ES-I3 (cell line): ENCODE results near the gene HOXD10.

ENCODE experiments used
- H3K36me3 ChIP-seq: 2 replicates; pipeline ENCODE4 v1.6.1; 2013; ENCODE audit warnings: mild to moderate bottlenecking, low read length, control low read depth, moderate library complexity; ENCODE audit not compliant: insufficient read depth
- H3K4me1 ChIP-seq: 2 replicates; pipeline ENCODE4 v1.6.1; 2013; ENCODE audit warnings: mild to moderate bottlenecking, control low read depth, low read length; ENCODE audit not compliant: insufficient read depth
- H3K9ac ChIP-seq: 2 replicates; pipeline ENCODE4 v1.6.1; 2013; ENCODE audit warnings: low read depth, mild to moderate bottlenecking, low read length, moderate library complexity
- H3K9me3 ChIP-seq: 2 replicates; pipeline ENCODE4 v1.6.1; 2013; ENCODE audit warnings: mild to moderate bottlenecking, low read length, moderate library complexity; ENCODE audit not compliant: control insufficient read depth, insufficient read depth

HOXD10 gene

DNA sequence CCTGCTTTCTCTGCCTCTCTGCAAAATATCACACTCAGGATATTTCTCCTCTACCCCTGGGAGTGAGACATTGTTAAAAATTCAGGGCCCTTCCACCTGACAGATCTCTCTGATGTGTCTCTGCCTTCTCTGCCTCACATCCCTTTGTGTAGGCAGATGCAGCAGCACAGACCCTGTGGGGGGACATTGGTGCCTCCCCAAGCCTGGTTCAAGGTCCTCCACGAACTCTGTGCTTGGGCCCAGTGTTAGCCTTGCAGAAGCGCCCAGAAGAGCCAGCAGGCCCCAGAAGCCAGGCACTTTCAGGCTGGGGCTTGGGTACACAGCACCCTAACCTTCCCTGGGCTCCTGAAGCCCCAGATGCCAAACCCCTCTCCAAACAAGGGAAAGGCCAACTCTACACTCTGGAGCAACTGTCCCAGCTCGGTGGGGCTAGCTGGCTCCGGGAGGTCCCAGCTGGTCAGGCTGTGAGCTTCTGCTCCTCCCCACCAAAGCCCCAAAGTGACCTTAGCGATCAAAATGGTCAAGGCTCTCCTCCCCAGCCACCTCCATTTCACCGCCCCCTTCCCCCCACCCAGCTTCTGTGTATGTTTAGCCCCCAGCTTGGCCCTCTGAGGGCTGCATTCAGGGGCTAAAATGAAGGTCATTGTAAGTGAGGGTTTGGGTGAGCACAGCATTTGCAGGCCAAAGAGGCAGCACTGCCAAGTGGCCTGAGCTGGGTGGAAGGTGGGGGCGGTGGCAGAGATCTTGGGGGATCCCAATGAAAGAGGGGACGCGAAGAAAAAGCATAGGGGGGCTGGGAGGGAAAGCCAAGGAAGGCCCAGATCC is 8.6 kb downstream of the HOXD10 start:
- Histone ChIP-seq H3K9ac (no peak overlapping the region), H3K36me3 (no peaks in the 10 kb centered on the region), H3K4me1 (no peaks in the 10 kb centered on the region), H3K9me3 (no peaks in the 10 kb centered on the region)

DNA sequence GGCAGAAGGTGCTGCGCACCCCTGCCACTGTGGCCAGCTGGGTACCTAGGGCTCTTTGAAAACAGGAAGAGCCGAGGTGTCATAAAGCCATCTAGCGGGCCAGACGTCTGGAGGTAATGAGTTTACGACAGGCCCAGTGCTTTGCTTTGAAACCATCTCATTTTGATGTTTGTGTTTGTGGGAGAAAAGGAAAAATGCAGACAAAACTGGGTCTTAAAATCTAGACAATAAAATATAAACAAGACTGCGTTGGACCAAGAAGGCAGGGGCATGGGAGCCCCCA is 9.1 kb downstream of the HOXD10 start:
- no peak overlapping the region for H3K9ac ChIP-seq
- no peaks in the 10 kb centered on the region for H3K36me3 ChIP-seq
- no peaks in the 10 kb centered on the region for H3K4me1 ChIP-seq
- H3K9me3 ChIP-seq: no peaks in the 10 kb centered on the region

DNA sequence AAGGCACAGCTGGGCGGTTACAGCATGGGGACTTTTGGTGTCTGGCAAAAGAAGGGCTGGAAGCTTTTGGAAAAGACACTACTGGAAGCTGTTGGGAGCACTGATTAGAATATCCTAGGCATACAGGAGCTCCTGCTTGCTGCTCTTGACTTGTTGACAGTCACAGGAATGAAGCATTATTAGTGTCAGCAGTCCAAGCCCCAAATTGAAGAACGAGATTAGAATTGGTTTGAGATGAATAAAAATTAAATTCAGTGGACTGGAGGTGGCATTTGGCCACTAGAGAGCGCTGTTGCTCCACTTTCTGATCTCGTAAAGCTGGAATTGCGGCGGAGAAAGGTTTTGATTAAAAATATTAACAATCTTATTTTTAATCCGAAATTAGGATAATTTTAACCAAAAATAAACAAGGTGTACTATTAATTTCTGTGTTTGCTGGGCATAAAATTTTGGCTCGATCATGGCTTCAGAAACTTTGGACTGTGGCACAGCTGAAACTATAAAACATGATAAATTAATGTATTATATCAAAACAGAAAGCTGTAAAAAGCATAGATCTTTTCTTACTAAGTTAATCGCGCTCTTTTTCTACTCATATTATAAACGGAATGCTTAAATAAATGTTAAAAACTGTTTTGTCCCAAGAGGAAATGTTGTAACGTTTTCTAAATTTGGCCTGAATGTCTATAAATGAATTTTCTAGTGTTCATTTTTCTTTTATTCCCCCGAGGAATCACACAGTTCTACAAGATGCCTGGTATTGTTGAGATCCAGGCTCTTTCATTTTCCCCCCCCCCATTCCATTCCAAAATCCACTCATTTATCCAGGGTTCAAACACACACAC is 10.6 kb downstream of the HOXD10 start:
- no peaks in the 10 kb centered on the region for H3K9me3 ChIP-seq
- H3K9ac ChIP-seq: no peak overlapping the region
- no peaks in the 10 kb centered on the region for H3K36me3 ChIP-seq
- 0 out of 2 replicates have a peak, but pooled peaks cover under 1% of the 10 kb centered on the region for H3K4me1 ChIP-seq

DNA sequence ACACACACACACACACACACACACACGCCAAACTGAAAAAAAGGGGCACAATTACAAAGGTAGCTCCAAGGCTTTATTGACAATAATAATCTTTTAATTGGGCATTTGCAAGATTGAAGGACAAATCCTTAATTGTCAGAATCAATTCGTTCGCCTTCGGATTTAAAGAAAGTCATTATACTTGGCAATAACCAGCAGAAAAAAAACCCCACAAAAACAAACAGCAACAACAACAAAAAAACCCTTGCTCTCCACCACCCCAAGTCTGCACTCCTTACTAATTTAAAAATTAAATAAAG is 11.1 kb downstream of the HOXD10 start:
- H3K4me1 ChIP-seq: 0 out of 2 replicates have a peak, but pooled peaks cover 3% of the 10 kb centered on the region
- no peaks in the 10 kb centered on the region for H3K36me3 ChIP-seq
- no peaks in the 10 kb centered on the region for H3K9me3 ChIP-seq
- no peak overlapping the region for H3K9ac ChIP-seq

DNA sequence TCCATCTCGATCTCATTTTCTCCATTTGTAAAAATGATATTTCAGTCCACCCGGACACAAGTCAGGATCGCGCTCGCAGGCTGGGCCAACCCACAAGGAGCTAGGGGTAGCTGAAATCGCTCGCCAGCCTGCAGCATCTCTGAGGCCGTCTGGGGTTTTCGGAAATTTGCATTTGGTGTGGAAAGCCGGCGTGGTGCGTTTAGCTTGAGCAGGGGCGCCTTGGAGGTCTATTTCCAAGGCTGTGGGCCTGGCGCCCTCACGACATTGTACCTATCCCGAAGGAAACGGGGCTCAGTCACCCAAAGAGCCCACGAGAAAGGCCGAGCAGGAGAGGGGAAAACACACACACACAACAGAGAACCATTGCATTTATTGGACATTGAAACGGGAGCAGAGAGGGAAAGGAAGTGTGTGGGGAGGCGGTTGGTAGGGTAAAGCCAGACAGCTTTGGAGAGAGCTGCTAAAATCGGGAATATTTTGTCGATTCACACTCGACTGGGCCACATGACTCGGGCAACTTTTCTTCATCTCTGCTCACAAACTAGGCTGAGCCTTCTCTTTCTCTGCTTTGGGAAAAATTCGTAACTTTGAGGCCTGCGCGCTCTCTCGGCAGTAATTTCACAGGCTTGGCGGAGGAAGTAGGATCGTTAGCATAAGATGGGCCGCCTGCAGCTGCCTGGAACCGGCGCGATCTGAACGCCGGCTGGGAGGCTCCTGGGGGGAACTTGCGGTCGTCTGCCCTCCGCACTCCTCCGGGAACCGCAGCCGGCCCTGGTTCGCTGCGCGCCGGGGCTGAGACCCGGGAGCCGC is 11.8 kb downstream of the HOXD10 start:
- Histone ChIP-seq H3K9ac (peak overlapping the region; percentile 32; the same call in 1 of the 2 replicates), H3K4me1 (0 out of 2 replicates have a peak, but pooled peaks cover 3% of the 10 kb centered on the region), H3K36me3 (no peaks in the 10 kb centered on the region), H3K9me3 (no peaks in the 10 kb centered on the region)

DNA sequence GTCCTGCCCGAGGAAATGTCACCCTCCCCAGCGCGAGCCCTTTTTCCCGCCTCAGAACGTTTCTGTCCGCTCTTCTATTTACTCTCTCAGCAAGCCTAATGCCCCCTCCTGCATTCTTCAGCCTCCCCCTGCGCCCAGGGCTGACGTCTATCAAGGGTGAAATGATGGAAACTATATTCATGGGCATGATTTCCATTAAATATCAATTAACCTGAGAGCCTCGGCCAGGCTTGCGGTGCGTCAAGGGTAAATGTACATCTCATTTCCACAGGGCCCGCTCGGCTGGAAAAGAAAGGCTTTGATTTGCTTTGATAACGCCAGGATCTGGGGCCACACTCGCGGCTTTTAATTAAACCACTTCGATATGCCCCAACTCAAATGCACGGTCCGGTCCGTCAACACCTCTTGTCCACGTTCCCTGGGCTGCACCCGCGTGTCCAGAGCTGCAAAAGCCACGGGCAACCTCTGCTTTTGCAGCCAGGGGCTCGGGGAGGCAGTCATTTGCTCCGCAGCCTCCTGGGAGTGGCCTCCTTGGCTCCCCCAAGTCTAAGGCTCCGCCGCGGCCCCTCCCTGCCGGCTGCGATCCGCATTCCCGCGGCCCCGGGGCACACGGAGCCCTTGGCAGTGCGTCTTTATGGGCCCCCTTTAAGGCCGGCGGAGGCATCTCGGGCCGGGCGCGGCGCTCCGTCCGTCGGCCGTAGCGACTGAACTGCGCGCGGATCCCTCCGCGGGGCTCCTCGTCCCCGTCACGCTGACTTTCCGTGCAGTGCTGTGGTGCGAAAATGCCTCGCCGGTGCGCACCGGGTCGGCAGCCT is 12.6 kb downstream of the HOXD10 start, which contains the start of gene HOXD8:
HOXD8 (plus strand) TSS at position 724 of the 815 bp plus-strand sequence. CDS start 662 bp downstream, outside the sequence.
- Histone ChIP-seq H3K36me3 (no peaks in the 10 kb centered on the region), H3K9ac (peak within 1 kb of the TSS; percentile 32; the same call in 1 of the 2 replicates), H3K9me3 (no peaks in the 10 kb centered on the region), H3K4me1 (0 out of 2 replicates have a peak, but pooled peaks cover 3% of the 10 kb centered on the region)

DNA sequence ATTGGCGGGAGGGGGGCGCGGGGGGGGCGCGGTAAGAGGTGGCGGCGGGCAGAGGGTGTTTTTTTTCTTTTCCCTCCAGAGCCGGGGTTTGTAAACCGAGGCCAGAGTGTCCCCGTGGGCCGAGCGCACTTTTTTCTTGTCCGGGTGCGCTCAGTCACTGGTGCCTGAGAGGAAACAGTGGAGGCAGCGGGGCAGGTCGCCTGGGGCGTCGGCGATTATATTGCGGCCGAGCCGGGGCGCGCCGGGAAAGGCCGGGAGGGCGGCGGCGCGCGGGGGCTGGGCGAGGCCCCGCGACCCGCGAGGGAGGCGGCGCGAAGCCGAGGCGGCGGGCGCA is 13.2 kb downstream of the HOXD10 start:
- H3K4me1 ChIP-seq: 0 out of 2 replicates have a peak, but pooled peaks cover 3% of the 10 kb centered on the region
- no peaks in the 10 kb centered on the region for H3K9me3 ChIP-seq
- no peaks in the 10 kb centered on the region for H3K36me3 ChIP-seq
- H3K9ac ChIP-seq: peak overlapping the region; percentile 28; the same call in 1 of the 2 replicates

DNA sequence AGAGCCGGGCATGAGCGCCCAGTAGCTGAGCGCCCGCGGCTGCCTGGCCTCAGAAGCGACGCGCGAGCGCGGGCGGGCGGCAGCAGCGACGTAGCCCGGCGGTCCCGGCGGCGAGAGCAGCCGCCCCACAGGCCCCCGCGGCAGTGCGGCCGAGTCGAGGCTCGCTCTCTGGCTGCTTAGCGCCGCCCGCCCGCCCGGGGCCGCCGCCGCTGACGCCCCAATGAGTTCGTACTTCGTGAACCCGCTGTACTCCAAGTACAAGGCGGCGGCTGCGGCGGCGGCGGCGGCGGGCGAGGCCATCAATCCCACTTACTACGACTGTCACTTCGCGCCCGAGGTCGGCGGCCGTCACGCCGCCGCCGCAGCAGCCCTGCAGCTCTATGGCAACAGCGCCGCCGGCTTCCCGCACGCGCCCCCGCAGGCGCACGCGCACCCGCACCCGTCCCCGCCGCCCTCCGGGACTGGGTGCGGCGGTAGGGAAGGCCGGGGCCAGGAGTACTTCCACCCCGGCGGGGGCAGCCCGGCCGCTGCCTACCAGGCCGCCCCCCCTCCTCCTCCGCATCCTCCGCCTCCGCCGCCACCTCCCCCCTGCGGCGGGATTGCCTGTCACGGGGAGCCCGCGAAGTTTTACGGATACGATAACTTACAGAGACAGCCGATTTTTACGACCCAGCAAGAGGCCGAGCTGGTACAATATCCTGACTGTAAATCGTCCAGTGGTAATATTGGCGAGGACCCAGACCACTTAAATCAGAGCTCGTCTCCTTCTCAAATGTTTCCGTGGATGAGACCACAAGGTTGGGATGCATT is 13.8 kb downstream of the HOXD10 start:
- H3K36me3 ChIP-seq: no peaks in the 10 kb centered on the region
- no peaks in the 10 kb centered on the region; the same call in 1 of the 2 replicates for H3K9me3 ChIP-seq
- H3K4me1 ChIP-seq: 0 out of 2 replicates have a peak, but pooled peaks cover 3% of the 10 kb centered on the region
- H3K9ac ChIP-seq: peak overlapping the region; percentile 28; the same call in 1 of the 2 replicates

DNA sequence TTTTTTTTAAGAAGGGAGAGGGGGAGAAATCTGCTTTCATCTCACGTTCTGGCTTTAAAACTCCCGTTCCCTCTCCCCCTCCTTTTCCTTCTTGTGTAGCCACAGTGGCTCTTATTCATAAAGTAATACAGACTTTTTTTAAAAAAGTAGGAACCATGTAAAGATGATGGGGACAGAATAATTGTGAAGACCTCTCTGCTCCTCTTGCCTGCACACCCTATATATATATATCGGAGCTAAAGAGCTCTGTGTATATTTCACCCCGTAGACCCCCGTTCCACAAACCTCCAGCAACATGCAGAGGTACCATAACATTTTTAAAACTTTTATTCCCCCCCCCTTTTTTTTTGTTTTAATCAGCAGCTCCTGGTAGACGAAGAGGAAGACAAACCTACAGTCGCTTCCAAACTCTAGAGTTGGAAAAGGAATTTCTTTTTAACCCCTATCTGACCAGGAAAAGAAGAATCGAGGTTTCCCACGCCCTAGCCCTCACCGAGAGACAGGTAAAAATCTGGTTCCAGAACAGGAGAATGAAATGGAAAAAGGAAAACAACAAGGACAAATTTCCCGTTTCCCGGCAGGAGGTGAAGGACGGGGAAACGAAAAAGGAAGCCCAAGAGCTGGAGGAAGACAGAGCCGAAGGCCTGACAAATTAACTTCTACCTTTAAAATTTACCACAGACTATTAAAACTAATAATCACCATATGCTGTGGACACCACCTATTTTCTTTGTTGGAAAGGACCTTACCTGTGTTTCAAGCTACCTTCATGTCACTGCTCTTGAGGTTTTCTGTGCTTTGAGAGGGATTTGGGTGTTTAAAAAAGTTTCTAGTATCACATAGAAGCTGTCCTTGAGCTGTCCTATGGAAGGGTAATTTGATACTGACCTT is 14.6 kb downstream of the HOXD10 start:
- no peaks in the 10 kb centered on the region; the same call in 1 of the 2 replicates for H3K9me3 ChIP-seq
- H3K4me1 ChIP-seq: 0 out of 2 replicates have a peak, but pooled peaks cover 3% of the 10 kb centered on the region
- no peak overlapping the region; the same call in 1 of the 2 replicates for H3K9ac ChIP-seq
- no peaks in the 10 kb centered on the region for H3K36me3 ChIP-seq

DNA sequence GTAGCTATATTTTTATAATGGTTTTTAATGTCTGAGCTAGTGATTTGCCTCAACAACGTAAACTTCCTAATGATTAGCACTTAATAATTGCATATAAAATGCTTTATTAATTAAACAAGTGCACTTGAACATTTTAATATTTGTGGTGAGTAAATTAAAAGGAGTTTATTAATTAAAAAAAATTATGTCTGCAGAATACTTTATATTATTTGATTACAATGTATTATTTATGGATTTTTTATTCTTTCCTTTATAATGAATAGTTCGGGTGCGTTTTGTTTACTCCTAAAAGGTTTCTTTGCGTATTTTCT is 15.2 kb downstream of the HOXD10 start:
- Histone ChIP-seq H3K36me3 (no peaks in the 10 kb centered on the region), H3K9me3 (no peaks in the 10 kb centered on the region; the same call in 1 of the 2 replicates), H3K4me1 (0 out of 2 replicates have a peak, but pooled peaks cover 3% of the 10 kb centered on the region), H3K9ac (no peak overlapping the region)

DNA sequence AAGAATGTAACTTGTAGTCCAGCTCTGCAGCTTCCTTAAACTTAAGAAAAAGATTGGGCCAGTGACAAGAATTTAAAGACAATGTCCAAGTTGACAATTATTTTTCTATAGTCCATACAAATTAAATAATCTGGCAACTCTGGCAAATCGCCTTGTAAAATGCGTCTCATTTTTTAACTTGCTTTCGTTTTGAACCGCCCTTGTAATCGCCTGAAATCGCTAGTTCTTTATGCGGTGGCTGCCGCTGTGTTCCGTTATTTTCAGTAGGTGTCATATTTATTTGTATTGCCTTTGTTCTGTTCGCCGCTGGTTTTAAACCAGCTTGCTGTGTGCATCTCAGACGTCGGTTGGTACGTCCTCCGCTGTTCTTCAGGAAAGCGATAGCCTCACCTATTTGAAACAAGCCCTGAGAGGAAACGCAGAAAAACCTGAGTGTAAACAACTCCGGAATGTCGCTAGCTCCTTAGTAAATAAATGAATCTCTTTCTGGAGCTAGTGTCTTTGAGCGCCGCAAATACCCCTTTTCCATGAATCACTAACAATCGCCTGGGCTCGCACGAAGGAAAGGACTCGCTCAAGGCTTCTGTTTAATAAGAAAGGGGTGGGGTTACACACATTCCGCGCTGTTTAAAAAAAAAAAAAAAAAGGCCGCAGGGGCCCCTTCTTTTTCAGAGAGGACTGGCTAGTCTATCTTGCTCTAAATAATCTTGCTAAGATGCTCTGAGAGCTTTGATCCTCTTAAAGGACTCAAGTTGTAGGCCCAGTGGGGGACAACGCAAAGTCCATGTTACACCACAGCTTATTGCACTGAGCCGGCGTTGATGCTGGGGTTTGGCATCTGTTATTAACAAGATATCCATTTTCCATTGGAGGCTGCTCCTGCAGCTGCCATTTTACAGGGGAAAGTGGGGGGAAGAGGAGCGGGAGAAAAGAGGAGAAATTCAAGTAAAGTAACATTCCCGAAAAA is 15.9 kb downstream of the HOXD10 start:
- Histone ChIP-seq H3K9ac (no peak overlapping the region), H3K9me3 (no peaks in the 10 kb centered on the region; the same call in 1 of the 2 replicates), H3K36me3 (no peaks in the 10 kb centered on the region), H3K4me1 (0 out of 2 replicates have a peak, but pooled peaks cover 3% of the 10 kb centered on the region)
